Lung microvascular endothelial cell (primary cell): Measurements from ENCODE around the gene EARS2. TPM values are rescaled to one million over a fixed set of nuclear protein-coding genes. Genes with fewer than 3 reads are reported as not detected.
A peak's percentile ranks its signal among the peaks of the same experiment; 100 is the strongest.
"Not testable (repeated sequence)": the region's sequence is repeated elsewhere in the genome, so short reads cannot be mapped to it uniquely, and the experiment has no call there.

Experiments used
- DNase-seq, 2 donors: peaks; one replicate each; pipeline versions ENCODE4 v3.0.0 to v3.0.0-alpha.2; 2010; ENCODE audit warnings: low read depth in 2 of 2
- total RNA-seq: library from RNA; depleted of rRNA; stranded (reverse); fragments of >200 nt; gene quantifications from 2 replicates; pipeline ENCODE4 v1.2.1, GENCODE V29; 2014

The EARS2 gene
- total RNA-seq, 1 donor from 2014 or later, result 16.1 TPM

DNA sequence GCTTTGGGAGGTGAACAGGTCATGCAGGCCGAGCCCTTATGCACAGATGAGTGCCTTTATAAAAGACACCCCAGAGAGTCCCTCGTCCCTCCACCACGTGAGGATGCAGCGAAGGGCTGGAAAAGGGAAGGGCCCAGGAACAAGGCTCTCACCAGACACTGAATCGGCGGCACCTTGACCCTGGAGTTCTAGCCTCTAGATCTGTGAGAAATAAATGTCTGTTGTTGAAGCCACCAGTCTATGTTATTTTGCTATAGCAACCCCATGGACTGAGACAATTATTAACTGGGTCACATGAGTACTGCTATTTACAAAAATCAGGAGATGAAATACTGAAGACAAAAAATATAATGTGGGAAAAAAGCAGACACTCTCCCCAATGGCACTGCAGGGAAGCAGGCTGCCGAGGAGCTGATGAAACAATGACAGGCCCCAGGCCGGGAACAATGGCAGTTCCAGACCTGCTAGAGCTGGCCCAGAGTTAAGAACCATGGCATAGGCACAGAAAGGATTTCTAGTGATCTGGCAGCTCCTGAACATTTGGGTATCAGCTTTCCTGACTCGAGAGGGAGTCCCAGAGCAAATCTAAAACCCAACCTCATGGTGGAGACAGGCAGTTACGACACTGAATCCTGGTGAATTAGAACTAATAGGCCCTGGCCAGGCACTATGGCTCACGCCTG is 29.0 kb downstream of the EARS2 start:
- no peak for DNase-seq

DNA sequence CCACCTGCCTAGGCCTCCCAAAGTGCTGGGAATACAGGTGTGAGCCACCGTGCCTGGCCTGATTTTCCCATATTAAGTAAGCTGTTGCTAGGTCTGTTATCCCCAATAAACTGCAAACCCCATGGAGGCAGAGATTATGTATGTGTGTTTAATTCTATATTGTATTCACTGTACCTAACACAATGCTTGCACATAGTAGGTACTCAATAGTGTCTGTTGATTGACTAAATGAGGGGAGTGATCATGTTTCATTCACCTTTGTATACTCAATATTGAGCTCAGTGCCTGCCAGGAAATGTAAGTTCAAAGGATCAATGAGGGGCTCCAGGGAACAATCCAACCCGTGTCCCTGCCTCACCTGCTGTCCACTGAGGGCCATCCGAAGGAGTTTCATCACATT is 32.3 kb downstream of the EARS2 start:
- no peak for DNase-seq

DNA sequence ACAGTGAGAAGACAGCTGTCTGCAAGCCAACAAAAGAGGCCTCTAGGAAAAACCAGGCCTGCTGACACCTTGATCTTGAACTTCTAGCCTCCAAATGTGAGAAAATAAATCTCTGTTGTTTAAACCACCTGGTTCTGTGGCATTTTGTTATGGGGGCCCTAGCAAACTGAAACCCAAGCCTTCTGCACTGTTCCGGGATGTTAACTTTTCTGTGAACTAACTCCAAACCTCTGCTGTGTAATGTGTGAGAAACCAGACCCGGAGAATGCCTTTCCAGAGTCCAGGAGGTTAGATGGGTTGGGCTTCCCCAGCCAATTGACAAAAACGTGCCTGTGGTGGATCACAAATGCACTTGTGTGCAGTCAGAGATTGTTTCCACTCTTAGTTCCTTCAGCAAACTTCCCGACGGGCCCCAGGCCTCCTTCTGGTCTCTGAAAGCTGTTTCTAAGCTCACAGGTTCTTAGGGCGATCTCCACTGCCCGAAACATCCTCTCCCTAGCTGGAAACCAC is 33.2 kb downstream of the EARS2 start:
- DNase-seq, result no peak

DNA sequence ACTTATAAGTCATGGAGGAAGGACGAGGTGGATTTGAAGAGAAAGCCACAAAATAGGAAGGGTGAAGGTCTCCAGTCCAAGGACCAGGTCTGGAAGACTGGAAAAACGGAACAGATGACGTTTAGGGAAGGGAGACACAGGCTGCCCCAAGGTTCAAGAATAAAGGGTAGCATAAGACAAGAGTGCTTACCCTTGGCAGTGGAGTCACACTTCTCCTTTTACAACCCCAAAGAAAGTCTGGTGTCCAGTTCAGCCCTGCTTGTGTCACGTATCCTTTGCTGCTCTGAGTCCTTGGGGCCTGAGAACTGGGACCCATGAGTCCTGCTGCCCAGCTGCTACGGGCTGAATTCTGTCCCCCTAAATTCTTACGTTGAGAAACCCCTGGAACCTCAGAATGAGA is 33.8 kb downstream of the EARS2 start:
- DNase-seq, result no peak

DNA sequence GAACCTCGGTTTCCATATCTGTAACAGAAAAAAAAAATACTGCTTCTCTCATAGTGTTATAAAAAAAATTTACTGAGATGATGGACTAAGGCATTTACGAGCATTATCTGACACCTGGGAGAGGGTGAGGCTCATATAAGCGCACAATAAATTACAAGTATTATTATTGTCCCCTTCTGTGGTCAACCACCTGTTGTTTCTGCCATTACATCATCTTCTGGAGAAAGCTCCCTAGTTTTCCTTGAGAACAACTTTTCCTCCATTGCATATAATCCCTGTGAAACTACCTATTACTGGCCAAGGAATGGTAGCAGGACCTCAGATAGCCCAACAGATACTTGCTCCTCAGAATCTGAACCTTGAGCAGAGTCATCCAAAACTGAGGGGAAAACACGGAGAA is 35.2 kb downstream of the EARS2 start:
- DNase-seq, result no peak

DNA sequence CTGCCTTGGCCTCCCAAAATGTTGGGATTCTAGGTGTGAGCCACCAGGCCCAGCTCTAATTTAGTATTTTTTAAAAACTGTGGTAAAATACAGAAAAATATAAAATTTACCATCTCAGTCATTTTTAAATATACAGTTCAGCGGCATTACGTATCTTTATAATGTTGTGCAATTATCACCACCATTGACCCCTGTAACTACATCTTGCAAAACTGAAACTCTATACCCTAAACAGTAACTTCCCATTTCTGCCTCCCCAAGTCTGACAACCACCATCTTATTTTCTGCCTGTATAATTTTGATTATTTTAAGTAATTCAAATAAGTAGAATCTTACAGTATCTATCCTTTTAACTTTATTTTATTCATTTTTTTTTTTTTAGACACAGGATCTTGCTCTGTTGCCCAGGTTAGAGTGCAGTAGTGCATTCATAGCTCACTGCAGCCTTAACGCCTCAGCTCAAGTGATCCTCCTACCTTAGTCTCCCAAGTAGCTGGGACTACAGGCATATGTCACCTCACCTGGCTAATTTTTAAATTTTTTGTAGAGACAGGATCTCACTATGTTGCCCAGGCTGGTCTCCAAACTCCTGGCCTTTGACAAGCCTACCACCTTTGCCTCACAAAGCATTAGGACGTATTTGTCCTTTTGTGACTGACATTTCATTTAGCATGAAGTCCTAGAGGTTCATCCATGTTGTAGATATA is 36.0 kb downstream of the EARS2 start:
- DNase-seq, result no peak

DNA sequence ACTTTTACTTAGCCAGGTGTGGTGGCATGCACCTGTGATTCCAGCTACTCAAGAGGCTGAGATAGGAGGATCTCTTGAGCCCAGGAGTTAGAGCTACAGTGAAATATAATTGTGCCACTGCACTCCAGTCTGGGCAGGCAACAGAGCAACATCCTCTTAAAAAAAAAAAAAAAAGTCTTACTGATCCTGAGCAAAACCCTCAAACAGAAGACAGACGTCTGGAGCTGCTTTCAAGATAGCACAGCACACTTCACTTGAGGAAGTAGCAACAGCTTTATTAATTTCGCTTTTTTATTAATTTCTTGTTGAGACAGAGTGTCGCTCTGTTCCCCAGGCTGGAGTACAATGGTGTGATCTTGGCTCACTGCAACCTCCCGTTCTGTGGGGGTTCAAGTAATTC is 36.6 kb downstream of the EARS2 start:
- no peak for DNase-seq

DNA sequence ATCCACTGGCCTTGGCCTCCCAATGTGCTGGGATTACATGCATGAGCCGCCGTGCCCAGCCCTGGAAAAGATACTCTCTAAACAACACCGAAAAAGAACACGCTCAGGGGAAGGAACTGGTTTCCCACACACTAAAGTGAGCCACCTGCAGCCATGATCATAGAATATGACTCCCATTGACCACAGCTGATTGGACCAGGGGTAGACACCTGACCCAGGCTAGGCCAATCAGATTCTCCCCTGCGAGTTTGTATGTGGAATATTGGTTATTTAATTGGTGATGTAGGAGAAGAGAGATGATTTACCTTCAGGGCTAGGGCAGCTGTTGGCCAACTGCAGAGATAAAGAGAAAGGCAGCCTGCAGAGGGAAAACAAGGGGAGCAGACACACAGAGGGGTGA is 37.9 kb downstream of the EARS2 start:
- no peak for DNase-seq

DNA sequence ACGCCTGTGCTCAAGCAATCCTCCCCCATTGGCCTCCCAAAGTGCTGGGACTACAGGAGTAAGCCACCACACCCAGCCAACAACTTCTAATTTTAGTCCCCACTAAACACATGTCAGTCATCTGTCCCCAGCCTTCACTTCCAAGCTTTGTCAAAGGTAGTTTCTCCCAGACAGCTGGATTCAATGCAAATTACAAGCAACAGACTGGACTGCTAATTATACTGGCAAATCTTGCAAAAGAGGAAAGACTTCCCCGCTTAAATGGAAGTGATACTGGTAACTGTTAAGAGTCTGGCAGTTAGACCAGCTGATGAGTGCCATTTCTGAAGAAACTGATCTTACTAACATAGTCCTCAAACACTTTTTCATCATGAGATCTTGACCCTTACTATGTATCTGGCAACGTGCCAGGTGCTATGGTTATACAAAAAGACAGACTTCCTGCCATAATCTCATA is 38.7 kb downstream of the EARS2 start:
- DNase-seq, result peak; percentile 14 to 71

DNA sequence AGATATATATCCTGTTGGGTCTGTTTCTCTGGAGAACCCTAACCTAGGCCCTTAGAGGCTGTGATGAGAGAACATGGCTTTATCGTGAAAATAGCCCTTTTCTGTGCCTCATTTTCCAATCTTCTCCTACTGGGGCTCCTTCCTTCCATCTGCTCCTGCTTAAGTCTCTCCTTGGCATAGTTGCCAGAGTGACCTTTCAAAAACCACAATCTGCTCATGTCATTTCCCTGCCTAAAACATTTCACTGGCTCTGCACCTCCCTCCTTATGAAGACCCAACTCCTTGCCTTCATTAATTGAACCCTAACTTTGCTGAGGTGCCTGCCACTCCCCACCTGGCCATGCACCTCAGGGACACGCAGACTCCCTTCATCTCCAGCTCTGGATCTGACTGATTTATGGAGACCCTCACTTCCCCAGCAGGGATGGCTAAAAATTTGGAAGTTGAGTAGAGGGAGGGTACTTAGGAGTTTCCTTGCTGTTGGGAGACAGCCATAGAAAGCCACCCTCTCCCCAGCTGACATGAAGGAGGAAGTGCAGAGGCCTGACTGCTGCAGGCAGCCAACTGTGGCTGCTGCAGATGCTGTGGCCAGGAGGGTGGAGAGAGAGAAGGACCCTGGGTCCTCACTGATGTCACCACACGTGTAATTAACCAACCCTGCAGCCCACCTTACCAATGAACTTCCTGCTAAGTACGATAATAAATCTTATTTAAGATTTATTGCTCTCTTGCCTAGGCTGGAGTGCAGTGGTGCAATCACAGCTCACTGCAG is 40.6 kb downstream of the EARS2 start:
- no peak for DNase-seq

DNA sequence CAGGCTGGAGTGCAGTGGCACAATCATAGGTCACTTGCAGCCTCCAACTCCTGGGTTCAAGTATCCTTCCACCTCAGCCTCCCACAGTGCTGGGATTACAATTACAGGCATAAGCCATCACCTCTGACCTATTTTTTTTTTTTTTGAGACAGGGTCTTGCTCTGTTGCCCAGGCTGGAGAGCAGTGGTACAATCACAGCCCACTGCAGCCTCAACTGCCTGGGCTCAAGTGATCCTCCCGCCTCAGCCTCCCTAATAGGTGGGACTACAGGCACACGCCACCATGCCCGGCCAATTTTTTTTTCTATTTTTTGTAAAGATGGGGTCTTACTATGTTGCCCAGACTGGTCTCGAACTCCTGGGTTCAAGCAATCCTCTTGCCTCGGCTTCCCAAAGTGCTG is 41.3 kb downstream of the EARS2 start:
- DNase-seq, result no peak

DNA sequence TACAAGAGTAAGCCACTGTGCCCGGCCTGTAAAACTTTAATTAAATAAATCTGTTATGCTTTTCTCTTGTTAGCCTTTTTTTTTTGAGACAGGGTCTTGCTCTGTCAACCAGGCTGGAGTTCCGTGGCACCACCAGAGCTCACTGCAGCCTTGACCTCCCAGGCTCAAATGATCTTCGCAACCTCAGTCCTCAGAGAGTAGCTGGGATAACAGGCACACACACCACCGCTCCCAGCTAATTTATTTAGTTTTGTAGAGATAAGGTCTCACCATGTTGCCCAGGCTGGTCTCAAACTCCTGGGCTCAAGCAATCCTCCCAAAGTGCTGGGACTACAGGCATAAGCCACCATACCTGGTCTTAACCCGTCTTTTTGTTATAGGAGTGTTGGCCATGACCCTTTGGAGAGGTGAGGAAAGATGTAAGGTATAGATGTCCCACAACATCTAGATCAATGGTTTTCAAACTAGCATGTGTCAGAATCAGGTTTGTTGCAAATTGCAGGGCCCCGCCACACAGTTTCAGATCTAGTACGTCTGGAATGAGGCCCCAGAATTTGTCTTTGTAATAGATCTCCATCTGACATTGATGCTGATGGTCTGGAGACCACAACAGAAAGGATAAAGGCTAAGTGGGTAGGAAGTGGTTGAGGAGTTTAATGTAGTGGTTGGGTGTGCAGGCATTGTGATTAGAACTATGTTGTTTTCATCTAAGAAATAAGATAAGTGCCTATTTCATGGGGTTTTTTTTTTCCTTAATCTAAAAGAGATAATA is 42.6 kb downstream of the EARS2 start:
- DNase-seq, result no peak

DNA sequence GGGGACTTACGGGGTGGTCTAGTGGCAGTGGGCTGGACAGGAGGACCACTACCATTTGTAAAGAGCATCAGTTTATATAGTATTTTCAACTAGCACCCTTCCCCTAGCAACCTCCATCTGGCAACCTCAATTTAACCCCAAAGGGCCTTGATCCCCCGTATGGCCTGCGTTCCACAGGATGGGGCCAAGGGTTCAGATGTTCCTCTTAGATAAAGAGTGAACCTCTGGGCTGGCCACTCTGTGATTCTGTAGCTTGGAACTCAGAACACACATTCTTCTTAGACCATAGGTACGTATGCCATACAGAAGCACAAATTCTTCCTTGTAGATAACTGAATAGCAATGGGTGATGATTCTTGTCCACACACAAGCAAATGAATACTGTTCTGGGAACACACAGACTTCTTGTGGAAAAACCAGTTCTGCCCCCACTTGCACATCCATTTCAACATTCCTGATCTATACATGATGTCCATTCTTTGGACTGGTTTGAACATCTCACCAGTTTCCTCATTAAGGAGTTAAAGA is 44.9 kb downstream of the EARS2 start:
- DNase-seq, result no peak

DNA sequence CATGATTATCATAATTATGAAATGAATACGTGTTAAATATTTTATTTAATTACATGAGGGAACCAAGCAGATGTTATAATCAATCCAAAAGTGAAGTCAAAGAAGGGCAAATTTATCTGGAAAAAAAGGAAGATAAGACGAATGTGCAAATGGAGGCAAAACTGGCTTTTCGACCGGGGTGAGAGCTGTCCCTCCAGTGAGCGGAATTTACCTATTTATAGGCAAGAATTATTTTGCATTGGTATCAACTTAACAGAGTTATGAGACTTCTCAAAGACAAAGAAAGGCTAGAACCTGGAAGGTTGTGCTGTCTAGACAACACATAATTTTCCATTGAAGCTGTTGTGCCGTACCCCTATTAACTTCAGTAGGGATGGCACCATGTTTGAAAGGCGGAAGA is 45.4 kb downstream of the EARS2 start:
- no peak for DNase-seq

DNA sequence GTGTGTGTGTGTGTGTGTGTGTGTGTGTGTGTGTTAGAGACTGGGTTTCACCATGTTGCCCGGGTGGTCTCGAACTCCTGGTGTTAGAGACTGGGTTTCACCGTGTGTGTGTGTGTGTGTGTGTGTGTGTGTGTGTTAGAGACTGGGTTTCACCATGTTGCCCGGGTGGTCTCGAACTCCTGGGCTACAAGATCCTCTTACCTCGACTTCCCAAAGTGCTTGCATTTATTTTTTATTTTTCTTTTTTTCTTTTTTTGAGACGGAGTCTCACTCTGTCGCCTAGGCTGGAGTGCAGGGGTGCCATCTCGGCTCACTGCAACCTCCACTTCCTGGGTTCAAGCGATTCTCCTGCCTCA is 46.3 kb downstream of the EARS2 start:
- not testable (repeated sequence) for DNase-seq

DNA sequence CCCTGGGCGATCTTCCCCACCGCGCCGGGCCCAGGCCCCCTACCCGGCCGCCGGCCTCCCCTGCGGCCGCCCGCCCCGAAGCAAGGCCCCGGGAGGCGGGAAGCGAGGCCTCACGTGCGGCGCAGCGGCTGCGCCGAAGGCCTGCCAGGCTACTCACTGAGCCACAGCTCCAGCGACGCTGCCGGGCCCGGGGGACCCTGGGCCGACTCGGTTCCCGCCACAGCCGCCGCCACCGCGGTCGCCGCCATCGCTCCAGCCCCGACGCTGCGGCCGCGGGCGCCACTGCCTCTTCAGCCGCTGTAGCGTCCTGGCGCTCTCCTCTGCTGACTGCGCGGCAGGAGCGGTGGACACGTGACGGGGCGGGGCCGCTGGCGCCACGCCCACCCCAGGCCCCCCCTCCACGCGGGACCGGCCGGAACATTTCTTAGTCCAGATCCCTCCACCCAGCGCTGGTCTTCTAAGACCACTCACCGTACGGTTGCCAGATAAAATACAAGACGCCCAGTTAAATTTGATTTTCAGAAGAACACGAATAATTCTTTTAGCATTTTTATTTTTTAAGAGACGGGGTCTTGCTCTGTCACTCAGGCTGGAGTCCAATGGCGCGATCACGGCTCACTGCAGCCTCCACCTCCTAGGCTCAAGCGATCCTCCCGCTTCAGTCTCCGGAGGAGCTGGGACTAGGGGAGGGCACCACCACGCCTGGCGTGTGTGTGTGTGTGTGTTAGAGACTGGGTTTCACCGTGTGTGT is 46.8 kb downstream of the EARS2 start, which contains the start of gene GGA2:
GGA2 (minus strand) TSS at position 331 of the 751 bp plus-strand sequence; CDS start at position 248, 83 bp downstream.
- peak; percentile 87 to 90 for DNase-seq

DNA sequence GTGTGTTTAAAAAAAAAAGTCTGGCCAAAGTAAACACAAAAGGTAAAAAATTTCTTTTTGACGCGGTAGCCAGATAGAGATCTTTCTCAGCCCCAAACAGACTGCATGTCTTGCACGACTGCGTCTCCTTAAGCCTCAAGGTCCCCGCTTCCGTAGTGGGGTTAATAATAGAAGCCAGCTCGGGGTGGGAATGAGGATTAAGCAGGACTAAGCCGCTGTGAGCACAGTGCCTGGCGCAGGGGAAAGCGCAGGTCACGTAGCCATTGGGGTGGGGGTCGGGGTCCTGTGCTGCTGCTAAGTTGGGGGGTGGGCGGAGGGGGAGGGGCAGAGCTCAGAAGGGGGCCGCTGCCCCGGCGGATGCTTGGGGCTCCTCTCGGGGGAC is 47.4 kb downstream of the EARS2 start:
- DNase-seq, result peak in 1 of 2 donors; percentile 40

DNA sequence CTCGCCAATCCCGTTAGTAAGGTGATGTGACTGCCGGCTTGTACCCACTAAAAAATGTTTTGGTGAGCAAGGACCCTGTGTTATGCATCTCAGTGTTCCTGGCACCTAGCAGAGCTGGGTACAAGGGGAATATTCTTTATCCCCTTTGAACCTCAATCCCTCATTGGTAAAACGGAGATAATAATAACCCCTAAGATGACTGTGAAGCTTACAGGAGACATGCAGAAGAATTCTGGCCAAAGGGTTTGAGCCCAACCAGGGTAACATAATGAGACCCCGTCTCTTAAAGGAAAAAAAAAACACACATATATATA is 47.8 kb downstream of the EARS2 start:
- DNase-seq, result no peak

DNA sequence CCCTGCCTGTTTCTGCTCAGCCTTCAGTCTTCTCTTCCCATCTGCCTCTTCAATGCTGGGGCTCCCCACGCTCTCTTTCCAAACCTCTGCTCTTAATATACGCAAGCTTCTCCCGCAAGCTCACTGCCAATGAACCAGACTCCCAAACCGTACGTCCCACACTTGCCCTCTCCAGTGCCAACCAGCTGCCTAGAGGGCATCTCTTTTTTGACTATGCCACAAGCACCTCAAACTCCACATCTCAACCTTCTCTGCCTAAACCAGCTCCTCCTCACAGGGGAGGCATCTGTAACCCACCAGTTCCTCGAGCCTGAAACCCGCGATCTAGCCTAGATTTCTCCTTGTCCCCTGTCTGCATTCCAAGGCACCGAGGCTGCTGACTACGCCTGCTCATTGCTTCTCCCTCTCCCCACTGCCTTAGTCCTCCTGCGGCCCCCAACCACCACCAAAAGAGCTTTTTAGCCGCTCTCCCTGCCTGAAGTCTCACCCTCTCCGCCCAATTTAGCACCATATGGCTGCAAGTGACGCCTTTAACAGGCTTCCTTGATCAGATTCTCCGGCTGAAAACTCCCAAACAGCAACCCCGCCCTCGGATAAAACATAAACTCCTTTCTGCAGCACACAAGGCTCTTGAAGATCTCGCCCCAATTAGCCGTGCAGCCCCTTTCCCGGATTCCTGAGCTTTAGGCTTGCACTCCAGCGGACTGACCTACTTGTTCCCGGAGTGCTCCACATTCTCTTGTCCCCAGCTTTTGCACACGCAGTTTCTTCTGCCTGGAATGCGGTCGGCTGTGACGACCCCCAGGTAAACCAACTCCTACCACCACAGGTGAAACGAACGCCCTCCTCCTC is 48.3 kb downstream of the EARS2 start:
- DNase-seq, result peak; percentile 16 to 27

DNA sequence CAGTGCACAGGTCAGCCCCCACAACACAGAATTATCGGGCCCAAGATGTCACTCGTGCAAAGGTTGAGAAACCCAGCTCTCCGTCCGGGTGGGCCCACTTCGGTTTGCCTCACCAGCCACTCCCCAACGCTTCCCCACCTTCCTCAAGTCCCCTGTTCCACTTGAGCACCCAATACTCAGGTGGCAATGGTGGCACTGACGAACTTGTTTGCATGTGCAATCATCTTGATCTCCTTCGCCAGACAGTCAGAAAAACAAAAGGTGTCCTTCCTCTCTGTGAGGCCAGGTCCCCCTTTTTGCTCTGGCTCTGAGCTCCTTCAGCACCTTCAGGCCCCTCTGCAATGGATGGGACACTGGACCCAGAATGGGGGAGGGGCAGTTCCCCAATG is 50.5 kb downstream of the EARS2 start:
- DNase-seq, result no peak
